Activated CD4-positive, alpha-beta T cell treated with anti-CD3 and anti-CD28 coated beads for 4 hours (primary cell): ENCODE results near the gene RBBP8.
"Not testable (repeated sequence)": the region's sequence is repeated elsewhere in the genome, so short reads cannot be mapped to it uniquely, and the experiment has no call there.

Source experiments
- DNase-seq, 2 donors: peaks; one replicate each; pipeline ENCODE4 v3.0.0-alpha.2; 2020

Gene RBBP8

DNA sequence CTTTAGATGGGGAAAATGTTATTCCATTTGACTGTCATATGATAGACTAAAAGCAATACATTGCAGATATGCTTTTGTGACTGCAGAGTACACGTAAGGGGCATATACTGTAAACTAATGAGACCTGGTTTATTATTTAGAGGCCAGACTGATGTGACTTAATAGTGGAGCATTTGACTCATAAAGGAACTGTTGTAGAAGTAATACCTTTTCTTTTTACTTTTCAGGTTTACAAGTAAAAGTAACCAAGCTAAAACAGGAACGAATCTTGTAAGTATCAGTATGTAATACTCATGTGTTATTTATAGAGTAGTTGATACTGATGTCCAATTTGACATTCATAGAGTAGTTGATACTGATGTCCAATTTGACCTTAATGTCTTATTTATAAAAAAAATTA is 13.1 kb downstream of the RBBP8 start:
- DNase-seq: no peak

GRCh38 chr18:22946846-22947245 is 13.7 kb downstream of the RBBP8 start:
- DNase-seq: no peak

- DNase-seq: no peak
Measured at GRCh38 chr18:22951823-22952222, 18.7 kb downstream of the RBBP8 start.

DNA sequence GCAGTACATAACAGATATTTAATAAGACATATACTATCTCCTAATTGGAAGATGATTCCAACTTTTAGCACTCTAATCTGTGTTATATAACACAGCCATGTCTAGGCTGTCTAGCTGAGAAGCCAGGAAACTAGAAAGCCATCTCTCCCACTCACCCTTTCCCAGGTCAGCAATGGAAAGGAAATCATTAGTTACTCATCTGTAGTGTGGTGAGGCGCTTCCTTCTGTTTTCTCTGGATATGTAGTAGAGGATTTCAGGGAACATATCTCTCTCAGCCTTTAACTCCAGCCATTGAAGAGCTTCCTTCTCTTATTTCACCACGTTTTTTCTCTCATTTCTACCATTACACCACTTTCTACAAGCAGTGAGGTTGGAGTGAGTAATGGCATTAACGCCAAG is 19.4 kb downstream of the RBBP8 start:
- DNase-seq: no peak

DNA sequence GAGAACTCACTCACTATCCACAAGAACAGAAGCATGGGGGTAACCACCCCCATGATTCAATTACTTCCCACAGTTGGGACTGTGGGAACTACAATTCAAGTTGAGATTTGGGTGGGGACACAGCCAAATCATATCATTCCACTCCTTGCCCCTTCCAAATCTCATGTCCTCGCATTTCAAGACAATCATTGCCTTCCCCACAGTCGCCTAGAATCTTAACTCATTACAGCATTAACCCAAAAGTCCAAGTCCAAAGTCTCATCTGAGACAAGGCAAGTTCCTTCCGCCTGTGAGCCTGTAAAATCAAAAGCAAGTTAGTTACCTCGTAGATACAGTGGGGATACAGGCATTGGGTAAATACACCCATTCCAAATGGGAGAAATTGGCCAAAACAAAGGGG is 20.9 kb downstream of the RBBP8 start:
- DNase-seq: not testable (repeated sequence)

GRCh38 chr18:22956226-22956625 is 23.1 kb downstream of the RBBP8 start:
- DNase-seq: no peak

DNA sequence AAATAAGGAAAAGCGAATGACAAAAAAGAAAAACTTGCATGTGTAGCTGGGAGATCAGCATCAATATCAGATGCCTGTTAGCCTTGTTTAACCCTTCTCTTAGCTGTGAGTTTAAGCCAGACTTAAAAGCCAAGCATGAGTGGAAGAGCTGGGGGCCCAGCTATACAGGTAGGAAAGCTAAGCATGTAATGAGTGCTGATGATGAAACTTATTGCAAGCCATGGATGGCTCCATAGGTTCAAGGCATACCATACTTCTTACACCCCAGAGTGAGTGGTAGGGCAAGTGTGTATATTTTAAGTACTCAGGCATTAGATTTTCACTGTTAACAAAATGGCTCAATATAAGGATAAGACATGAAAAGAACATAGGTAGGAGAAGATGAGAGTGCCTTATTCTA is 28.0 kb downstream of the RBBP8 start:
- DNase-seq: no peak

DNA sequence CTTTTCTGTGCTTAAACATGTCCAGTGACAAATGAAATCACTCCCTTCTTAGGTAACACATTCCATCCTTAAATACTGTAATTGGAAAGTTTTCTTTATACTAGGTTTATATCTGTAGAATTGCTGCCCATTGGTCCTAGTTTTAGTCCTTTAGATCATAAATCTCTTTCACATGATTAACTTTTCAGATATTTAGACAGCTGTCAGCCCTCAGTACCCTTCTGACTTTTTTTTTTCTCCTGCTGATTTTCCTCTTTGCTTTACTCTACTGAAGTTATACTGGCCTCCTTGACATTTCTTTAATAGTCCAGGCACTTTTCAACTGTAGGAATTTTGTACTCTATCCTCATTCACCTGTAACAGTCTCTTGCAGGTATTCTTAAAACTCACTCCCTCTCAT is 28.9 kb downstream of the RBBP8 start:
- DNase-seq: no peak

GRCh38 chr18:22964116-22964515 is 31.0 kb downstream of the RBBP8 start:
- DNase-seq: no peak

- DNase-seq: no peak
Measured at GRCh38 chr18:22964722-22965121, 31.6 kb downstream of the RBBP8 start.

- DNase-seq: no peak
Measured at GRCh38 chr18:22971038-22971437, 37.9 kb downstream of the RBBP8 start.

- DNase-seq: no peak
Measured at GRCh38 chr18:22974001-22974400, 40.9 kb downstream of the RBBP8 start.

DNA sequence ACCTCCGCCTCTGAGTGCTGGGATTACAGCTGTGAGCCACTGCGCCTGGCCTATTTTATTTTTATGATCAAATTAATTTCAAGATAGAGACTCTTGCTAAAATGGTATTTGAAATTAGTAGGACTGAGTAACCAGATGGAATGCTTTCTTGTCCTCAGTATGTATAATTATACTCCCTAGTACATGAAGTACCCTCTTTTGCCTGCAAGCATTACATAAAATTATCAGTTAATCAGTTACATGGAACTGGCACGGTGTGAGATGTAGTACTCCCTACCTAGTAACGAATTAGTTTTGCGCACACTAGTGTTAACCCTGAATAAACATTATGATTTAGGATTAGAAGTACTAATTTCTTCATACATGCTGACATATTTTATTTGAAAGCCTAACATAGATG is 41.6 kb downstream of the RBBP8 start:
- no peak for DNase-seq

DNA sequence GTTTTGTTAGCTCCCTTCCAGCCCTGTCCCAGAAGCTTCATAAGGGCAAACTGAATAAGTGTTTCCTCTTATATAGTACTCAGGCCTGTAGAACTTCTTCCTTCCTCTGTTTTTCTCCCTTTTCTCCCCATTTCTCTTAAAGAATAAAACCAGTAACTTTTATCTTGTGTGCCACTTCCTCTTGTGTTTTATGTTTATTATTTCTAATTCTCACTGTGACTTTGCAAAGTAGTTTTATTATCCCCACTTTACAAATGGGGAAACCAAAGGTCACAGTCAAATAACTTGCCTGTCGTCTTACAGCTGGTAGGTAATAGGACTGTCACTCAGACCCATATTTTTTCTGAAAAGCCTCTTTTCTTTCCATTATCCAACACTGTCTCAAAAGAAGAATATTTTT is 42.4 kb downstream of the RBBP8 start:
- no peak for DNase-seq

- no peak for DNase-seq
Measured at GRCh38 chr18:22977847-22978701, 44.9 kb downstream of the RBBP8 start.

DNA sequence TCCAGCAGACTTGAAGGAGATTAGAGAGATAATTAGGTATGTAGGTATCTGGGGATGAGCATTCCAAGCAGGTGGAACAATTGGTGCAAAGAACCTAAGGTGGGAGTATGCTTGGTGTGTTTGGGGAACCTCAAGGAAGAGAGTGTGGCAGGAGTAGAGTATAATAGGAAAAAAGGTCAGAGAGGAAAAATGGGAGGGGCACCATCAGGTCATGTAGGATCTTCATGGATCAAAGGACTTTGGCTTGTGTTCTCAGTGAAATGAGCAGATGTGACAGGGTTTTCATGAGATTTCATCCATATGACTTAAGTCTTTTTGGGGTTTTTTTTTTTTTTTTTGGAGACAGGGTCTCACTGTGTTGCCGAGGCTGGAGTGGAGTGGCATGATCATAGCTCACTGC is 47.3 kb downstream of the RBBP8 start:
- no peak for DNase-seq

GRCh38 chr18:22981274-22982133 is 48.4 kb downstream of the RBBP8 start:
- no peak for DNase-seq

GRCh38 chr18:22983175-22983574 is 50.0 kb downstream of the RBBP8 start:
- DNase-seq: no peak

GRCh38 chr18:22985250-22985649 is 52.1 kb downstream of the RBBP8 start:
- no peak for DNase-seq

GRCh38 chr18:22987547-22988189 is 54.5 kb downstream of the RBBP8 start:
- DNase-seq: no peak

DNA sequence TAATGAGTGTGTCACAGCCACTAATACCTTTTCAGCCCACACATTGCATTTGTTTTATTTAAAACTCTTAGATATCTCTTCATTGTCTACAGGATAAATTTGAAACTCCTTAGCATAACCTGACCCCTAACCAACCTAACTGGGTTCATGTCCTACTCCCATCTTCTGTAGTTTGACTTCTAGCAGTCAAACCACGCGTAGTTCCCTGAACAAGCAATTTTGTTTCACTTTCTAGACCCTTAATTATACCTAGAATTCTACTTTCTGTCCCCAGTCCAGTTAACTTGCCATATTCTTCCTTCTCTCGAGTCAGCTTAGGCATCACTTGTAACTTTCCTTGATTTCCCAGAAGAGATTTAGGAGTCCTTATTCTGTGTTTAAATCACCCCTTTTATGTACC is 55.1 kb downstream of the RBBP8 start:
- DNase-seq: no peak

DNA sequence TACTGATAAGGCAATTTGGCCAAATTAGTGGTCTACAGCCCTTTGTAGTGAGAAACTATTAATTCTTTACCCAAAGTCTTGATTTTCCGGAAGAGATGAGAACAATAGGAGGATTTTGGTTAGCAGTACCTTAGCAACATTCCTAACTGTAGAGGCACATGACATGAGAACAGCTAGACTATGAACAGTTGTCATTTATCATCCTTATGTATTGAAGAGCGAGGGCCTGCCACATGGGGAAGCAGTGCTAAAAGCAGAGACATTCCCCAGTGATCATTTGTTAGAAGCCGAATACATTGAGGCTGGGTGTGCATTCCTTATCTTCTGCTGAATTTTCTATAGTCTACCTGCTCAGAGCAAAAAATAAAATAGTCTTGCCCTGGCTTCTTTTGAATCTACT is 65.2 kb downstream of the RBBP8 start:
- no peak for DNase-seq

DNA sequence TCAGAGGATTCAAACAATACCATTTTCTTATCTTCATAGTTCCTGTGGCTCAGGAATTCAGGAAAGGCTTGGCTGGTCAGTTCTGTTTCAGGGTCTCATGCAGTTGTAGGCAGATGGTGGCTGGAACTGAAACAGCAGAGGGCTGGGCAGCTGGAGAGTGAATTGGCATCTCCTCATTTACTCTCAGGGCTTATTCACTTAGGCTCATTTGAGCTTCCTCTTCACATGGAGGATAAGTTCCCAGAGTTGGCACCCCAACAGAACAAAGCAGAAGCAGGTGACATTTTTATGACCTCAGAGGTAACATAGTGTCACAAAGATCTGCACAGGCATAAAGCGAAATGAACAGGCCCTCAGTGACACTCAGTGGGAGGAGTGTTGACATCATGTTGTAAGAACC is 66.1 kb downstream of the RBBP8 start:
- no peak for DNase-seq

DNA sequence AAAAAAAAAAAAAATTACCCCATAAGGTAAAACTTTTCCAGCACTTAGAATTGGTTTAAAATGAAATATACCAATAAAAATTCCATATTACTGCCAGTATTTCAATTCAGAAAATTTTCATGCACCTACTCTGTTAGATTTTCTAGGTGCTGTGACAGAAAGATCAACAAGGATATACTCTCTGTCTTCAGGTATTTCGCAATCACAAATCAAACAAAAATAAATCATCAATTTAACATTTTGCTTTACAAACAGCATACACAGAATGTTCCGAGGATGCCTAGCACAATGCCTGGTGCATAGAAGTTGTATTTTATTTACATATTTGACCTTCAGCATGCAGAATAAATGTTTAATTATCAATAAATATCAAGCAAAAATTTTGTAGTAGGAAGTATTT is 66.5 kb downstream of the RBBP8 start:
- DNase-seq: no peak
